Muscle of leg (tissue), 11 donors: ENCODE results near the gene DNAH2. TPM values are rescaled to one million over a fixed set of nuclear protein-coding genes. Genes with fewer than 3 reads are reported as not detected.
"Not testable (repeated sequence)": the region's sequence is repeated elsewhere in the genome, so short reads cannot be mapped to it uniquely, and the experiment has no call there.

ENCODE experiments used
- DNase-seq: peaks from one replicate; pipeline ENCODE4 v3.0.0; 2013
- H3K27ac ChIP-seq: one replicate; pipeline ENCODE4 v1.5.1; 2013; ENCODE audit warnings: mild to moderate bottlenecking, low read length, control low read depth
- H3K27me3 ChIP-seq: one replicate; pipeline ENCODE4 v1.6.1; 2013; ENCODE audit warnings: low read length; ENCODE audit not compliant: control insufficient read depth, insufficient read depth
- H3K36me3 ChIP-seq: one replicate; pipeline ENCODE4 v1.6.1; 2013; ENCODE audit warnings: low read length; ENCODE audit not compliant: control insufficient read depth, insufficient read depth
- H3K4me1 ChIP-seq: one replicate; pipeline ENCODE4 v1.6.1; 2013; ENCODE audit warnings: low read length; ENCODE audit not compliant: control insufficient read depth, insufficient read depth
- H3K4me3 ChIP-seq: one replicate; pipeline ENCODE4 v1.5.1; 2013; ENCODE audit warnings: low read length, control low read depth
- H3K9me3 ChIP-seq: replicated peaks from 2 replicates; pipeline ENCODE4 v1.6.1; 2013; ENCODE audit warnings: low read depth, low read length; ENCODE audit not compliant: control insufficient read depth
- WGBS: methylation state at CpG from one replicate; pipeline ENCODE4 v1.1.5; 2013; ENCODE audit warnings: missing lambda C conversion rate; ENCODE audit not compliant: insufficient coverage; 5-methylcytosine and 5-hydroxymethylcytosine counted together
- polyA plus RNA-seq, 8 donors: library from polyadenylated mRNA; unstranded; fragments of 120-200 nt; gene quantifications; one replicate each; pipeline versions ENCODE4 v1.2.1 to v1.2.3, GENCODE V29; 2013; ENCODE audit warnings: inconsistent platforms in 1 of 8, low replicate concordance in 1 of 8; ENCODE audit not compliant: insufficient read length in 8 of 8, insufficient read depth in 1 of 8
- total RNA-seq: library from RNA; stranded (reverse); fragments of 120-200 nt; gene quantifications from one replicate; pipeline ENCODE4 v1.2.4, GENCODE V29; 2013

Gene DNAH2
- total and polyA plus RNA-seq, 9 donors: 3.9 to 18.3 (median 6.2) TPM

GRCh38 chr17:7856011-7856810 is 138.7 kb downstream of the DNAH2 start:
- Histone ChIP-seq H3K27ac (peak overlapping the region; percentile 99), H3K27me3 (no peaks in the 10 kb centered on the region), H3K9me3 (no peaks in the 10 kb centered on the region), H3K4me3 (peak overlapping the region; percentile 83), H3K36me3 (peaks cover 41% of the 10 kb centered on the region), H3K4me1 (peaks cover 53% of the 10 kb centered on the region)
- peak; percentile 83 for DNase-seq
- WGBS: 6% methylated on average over 17 of the region's 29 CpGs

DNA sequence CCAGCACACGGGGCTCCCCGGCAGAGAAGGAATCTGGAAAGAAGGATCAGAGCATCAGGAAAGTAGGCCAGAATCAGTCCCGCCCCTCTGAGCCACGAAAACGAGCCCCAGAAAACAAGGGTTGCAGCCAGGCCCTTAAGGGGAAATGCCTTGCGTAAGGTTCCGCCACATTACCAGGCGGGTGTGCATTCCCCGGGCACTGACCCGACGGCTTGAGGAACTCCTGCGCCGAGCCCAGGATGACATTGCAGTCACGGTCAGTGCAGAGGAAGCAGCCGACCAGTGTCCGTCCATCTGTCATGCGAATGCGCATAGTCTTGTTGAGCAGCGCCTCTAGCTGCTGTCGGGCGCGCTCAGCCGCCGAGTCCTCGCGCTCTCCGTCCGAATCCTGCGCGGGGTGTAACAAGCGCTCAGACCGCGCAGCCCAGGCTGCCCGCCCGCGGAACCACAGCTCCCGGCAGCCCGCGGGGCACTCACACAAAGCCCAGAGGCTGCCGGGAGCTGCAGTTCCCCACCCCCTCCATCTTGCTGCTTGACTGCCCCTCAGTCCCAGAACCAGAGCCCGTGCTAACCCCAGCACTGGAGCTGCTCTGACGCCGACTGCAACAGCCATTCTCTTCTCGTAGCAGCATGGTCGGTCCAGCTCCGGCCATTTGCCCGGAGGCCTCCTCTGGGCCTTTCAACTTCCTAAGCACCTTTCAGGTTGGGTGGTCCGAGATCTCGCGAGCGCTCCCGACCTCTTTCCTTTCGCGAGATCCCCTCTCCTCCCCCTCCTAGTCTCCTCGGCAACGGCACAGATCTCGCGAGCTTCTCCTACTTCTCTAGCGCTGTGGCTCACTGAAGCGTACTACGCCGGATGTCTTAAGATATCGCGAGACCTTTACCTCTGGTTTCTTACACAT is 139.5 kb downstream of the DNAH2 start, which contains the start of gene NAA38:
Gene NAA38, minus strand, starts transcription at position 749 of the 902 bp plus-strand sequence. Its CDS starts 96 bp downstream, at position 653.
- Histone ChIP-seq H3K4me1 (peaks cover 45% of the 10 kb centered on the region), H3K4me3 (peak within 1 kb of the TSS; percentile 83), H3K36me3 (peaks cover 33% of the 10 kb centered on the region), H3K27me3 (no peaks in the 10 kb centered on the region), H3K27ac (peak within 1 kb of the TSS; percentile 99), H3K9me3 (no peaks in the 10 kb centered on the region)
- DNase-seq: peak; percentile 100
- WGBS: under 1% methylated on average over 64 of the region's 64 CpGs

- WGBS: 1% methylated on average over 48 of the region's 48 CpGs
- peak within 1 kb of the TSS; percentile 83 for H3K4me3 ChIP-seq
- H3K36me3 ChIP-seq: peaks cover 24% of the 10 kb centered on the region
- peak; percentile 98 for DNase-seq
- H3K27ac ChIP-seq: peak within 1 kb of the TSS; percentile 99
- no peaks in the 10 kb centered on the region for H3K9me3 ChIP-seq
- H3K27me3 ChIP-seq: no peaks in the 10 kb centered on the region
- peaks cover 44% of the 10 kb centered on the region for H3K4me1 ChIP-seq
These were observed 140.4 kb downstream of the DNAH2 start, which contains the start of gene CYB5D1 for GRCh38 chr17:7857713-7858521. Gene CYB5D1 (plus strand): TSS chr17:7858003. CDS start chr17:7858135, 132 bp downstream.

- peaks cover 44% of the 10 kb centered on the region for H3K4me1 ChIP-seq
- 12% methylated on average over 16 of the region's 20 CpGs for WGBS
These were observed 140.9 kb downstream of the DNAH2 start for GRCh38 chr17:7858522-7858810.

DNA sequence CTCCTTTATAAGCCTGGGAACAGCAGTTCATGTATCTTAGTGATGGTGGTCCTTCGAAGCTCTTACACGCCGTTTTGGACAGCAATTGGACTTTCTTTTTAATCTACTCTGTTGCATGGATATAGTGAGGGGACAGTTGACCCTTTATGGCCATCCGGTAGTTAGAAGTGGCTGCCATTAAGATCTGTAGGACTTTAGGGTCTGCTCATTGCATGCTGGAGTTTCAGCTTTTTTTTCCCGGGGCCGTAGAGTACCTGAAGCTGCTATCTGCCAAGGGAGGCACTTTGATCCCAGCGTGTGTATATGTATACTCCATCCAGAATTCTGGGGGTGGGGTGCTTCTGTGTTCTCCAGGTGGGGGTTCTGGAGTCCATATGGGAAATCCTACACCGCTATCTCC is 141.5 kb downstream of the DNAH2 start:
- WGBS: 90% methylated on average over 4 of the region's 8 CpGs
- H3K4me3 ChIP-seq: no peak overlapping the region
- peak; percentile 16 for DNase-seq
- H3K9me3 ChIP-seq: no peaks in the 10 kb centered on the region
- no peak overlapping the region for H3K27ac ChIP-seq
- no peaks in the 10 kb centered on the region for H3K27me3 ChIP-seq
- peaks cover 44% of the 10 kb centered on the region for H3K4me1 ChIP-seq
- peaks cover 17% of the 10 kb centered on the region for H3K36me3 ChIP-seq

More at GRCh38 chr17:7858522-7858810, 140.9 kb downstream of the DNAH2 start:
- Histone ChIP-seq H3K27me3 (no peaks in the 10 kb centered on the region), H3K4me3 (peak overlapping the region; percentile 83), H3K36me3 (peaks cover 22% of the 10 kb centered on the region), H3K27ac (peak overlapping the region; percentile 99), H3K9me3 (no peaks in the 10 kb centered on the region)
- peak; percentile 46 for DNase-seq

DNA sequence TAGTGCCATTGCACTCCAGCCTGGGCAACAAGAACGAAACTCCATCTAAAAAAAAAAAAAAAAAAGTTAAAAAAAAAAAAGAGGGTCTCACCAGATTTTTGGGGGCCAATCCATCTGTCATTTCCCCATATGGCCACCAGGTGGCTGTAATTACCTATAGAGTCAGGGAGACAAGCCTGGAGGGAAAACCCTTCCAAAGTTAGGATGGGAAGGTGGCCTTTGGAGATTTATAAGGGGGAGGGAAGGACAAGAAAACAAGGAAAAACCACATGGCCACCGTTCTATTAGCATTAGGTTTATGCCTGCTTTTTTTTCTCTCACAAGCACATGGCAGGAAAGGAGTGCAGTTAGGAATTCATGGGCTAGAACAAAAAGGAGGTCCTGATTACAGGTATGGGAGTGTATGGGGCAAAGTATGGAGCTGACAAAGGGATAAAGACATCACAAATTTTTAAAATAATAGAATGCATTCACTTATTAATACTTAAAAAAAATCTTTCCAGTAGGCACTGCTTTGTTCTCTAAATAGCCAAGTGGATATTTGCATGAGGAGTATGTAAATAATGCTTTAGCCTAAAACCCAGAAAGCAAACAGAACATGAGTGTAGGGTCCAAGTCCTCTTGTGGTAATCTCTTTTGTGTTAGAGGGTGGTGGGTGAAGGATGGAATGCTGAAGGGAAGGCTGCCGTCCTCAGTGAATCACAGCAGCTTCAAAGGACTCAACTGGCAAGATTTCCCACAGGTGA is 145.3 kb downstream of the DNAH2 start:
- Histone ChIP-seq H3K4me3 (no peak overlapping the region), H3K27me3 (no peaks in the 10 kb centered on the region), H3K27ac (no peak overlapping the region), H3K9me3 (no peaks in the 10 kb centered on the region), H3K36me3 (peaks cover 19% of the 10 kb centered on the region), H3K4me1 (peaks cover 15% of the 10 kb centered on the region)
- 57% methylated on average over 1 of the region's 3 CpGs for WGBS
- peak; percentile 83 for DNase-seq

GRCh38 chr17:7864384-7864783 is 146.8 kb downstream of the DNAH2 start:
- WGBS: 90% methylated on average over 2 of the region's 5 CpGs
- not testable (repeated sequence) for H3K27me3 ChIP-seq, H3K27ac ChIP-seq, DNase-seq, H3K4me1 ChIP-seq, H3K9me3 ChIP-seq, H3K4me3 ChIP-seq
- H3K36me3 ChIP-seq: peaks cover 12% of the 10 kb centered on the region

DNA sequence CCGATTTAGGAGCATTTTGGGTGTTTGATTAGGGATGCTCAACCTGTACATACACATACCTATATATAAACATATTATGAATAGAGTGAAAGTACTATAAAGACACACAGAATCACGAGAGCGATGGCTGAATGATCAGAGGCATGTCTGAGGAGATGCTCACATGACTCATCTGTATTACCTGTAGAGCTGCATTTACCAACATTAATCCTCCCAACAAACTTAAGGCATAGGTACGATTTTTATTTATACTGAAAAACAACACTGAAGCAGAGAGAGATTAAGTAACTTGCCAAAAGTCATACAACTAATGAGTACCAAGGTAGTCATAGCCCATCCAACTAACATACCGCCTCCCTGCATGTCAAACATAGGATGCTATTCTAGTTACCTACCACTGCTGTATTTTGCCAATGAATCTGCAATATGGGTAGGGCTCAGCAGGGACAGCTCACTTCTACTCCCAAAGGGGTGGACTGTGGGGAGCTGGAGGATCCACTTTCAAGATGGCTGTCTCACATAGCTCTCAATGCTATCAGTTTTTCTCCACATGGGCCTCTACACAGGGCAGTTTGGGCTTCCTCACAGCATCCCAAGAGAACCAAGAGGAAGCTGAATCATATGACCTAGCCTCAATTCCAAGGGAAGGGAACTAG is 147.6 kb downstream of the DNAH2 start:
- Histone ChIP-seq H3K9me3 (no peaks in the 10 kb centered on the region), H3K27me3 (no peaks in the 10 kb centered on the region), H3K4me1 (peaks cover 2% of the 10 kb centered on the region), H3K4me3 (no peak overlapping the region), H3K27ac (no peak overlapping the region), H3K36me3 (peaks cover 15% of the 10 kb centered on the region)
- peak; percentile 10 for DNase-seq
- WGBS: no CpG with 5 or more reads among the region's 5 CpGs

GRCh38 chr17:7867881-7868329 is 150.4 kb downstream of the DNAH2 start:
- Histone ChIP-seq H3K36me3 (peaks cover 16% of the 10 kb centered on the region), H3K4me3 (no peak overlapping the region), H3K4me1 (no peaks in the 10 kb centered on the region), H3K27ac (no peak overlapping the region), H3K9me3 (no peaks in the 10 kb centered on the region), H3K27me3 (no peaks in the 10 kb centered on the region)
- WGBS: 76% methylated on average over 5 of the region's 5 CpGs
- DNase-seq: no peak
